Posterior vena cava (tissue), 2 donors: ENCODE measurements around the gene HOXD4. TPM values are rescaled to one million over a fixed set of nuclear protein-coding genes. Genes with fewer than 3 reads are reported as not detected.

Experiments used
- microRNA-seq, 2 donors: library from miRNA; unstranded; fragments of <30 nt; microRNA quantifications; one replicate each; pipeline ENCODE4 v1.2.0, GENCODE V29; 2020 to 2021; ENCODE audit warnings: borderline microRNAs expressed in 2 of 2
- total RNA-seq, 2 donors: library from RNA; stranded (reverse); fragmentation: NEBNext Ultra II Directional; extraction: Animal tissue kit (Norgen Biotek cat#: 25700); gene quantifications; one replicate each; pipeline ENCODE4 v1.2.1, GENCODE V29; 2021
- donor health status: DM: yes; HTN: yes; CAD: no.
- donor health status: DM: yes; HTN: yes; CAD: no.

Gene HOXD4
- total RNA-seq, 2 donors from 2014 or later = 7.2 to 9.9 TPM

Small RNA genes within 50 kb of the gene (microRNA-seq; reads per million reads assigned to microRNA genes)
- 26,410 to 33,177 reads per million in 2 donors for gene MIR10B

Other genes with a start within 250 kb of the HOXD4 start
- 10 to 100 TPM; 30.5 to 37.2 TPM for gene LNPK, start 149.3 kb upstream of the HOXD4 start, total RNA-seq
- not detected for gene EVX2, start 67.6 kb upstream of the HOXD4 start, total RNA-seq
- gene HOXD13, start 58.8 kb upstream of the HOXD4 start, total RNA-seq = not detected
- gene HOXD12, start 51.8 kb upstream of the HOXD4 start, total RNA-seq = not detected
- 1 to 10 TPM in 1 of 2 donors, under 1 TPM in 1; 0.32 to 5.3 TPM for gene HOXD11, start 44.3 kb upstream of the HOXD4 start, total RNA-seq
- gene HOXD10, start 34.8 kb upstream of the HOXD4 start, total RNA-seq = 10 to 100 TPM in 1 of 2 donors, 1 to 10 TPM in 1; 1.6 to 10.1 TPM
- gene HOXD9, start 28.8 kb upstream of the HOXD4 start, total RNA-seq = 10 to 100 TPM in 1 of 2 donors, 1 to 10 TPM in 1; 7.9 to 12.0 TPM
- gene HOXD8, start 21.8 kb upstream of the HOXD4 start, total RNA-seq = 10 to 100 TPM; 30.6 to 31.3 TPM
- 10 to 100 TPM in 1 of 2 donors, 1 to 10 TPM in 1; 9.0 to 10.9 TPM for gene HOXD3, start 5.8 kb downstream of the HOXD4 start, total RNA-seq
- gene HOXD1, start 37.1 kb downstream of the HOXD4 start, total RNA-seq = under 1 TPM; 0.46 to 0.48 TPM
- gene MTX2, start 117.9 kb downstream of the HOXD4 start, total RNA-seq = 10 to 100 TPM; 18.7 to 20.1 TPM